HG03469 (cell line): ENCODE measurements around the gene IRGM.

Experiments used
- ATAC-seq: cut with Tn5 transposase; IDR thresholded peaks from one replicate; pipeline ENCODE4 v1.9.1; 2021; ENCODE audit warnings: mild to moderate bottlenecking, moderate library complexity, moderate number of reproducible peaks; ENCODE audit not compliant: unreplicated experiment

Gene IRGM

GRCh38 chr5:150895431-150896428 is 49.4 kb downstream of the IRGM start:
- no peak for ATAC-seq
